GM23338 (cell line): ENCODE data around the gene SBF2. TPM values are rescaled to one million over a fixed set of nuclear protein-coding genes. Genes with fewer than 3 reads are reported as not detected.
A peak's percentile ranks its signal among the peaks of the same experiment; 100 is the strongest.

Experiments
- ATAC-seq: fragments of 200-7000 bp; cut with Tn5 transposase; 3 replicates; pipeline ENCODE4 v1.9.1; 2020
- DNase-seq: peaks from one replicate; pipeline ENCODE4 v3.0.0-alpha.2; 2015; ENCODE audit warnings: low spot score
- H2AFZ ChIP-seq: fragments of 200-600 bp; sonication (generic); 2 replicates; pipeline ENCODE4 v1.8.0; 2016; ENCODE audit warnings: antibody characterized with exemption, mild to moderate bottlenecking, moderate library complexity
- H3F3A ChIP-seq: fragments of 200-600 bp; sonication (generic); replicated peaks from 2 replicates; pipeline ENCODE4 v1.8.0; 2017; ENCODE audit warnings: antibody characterized with exemption, mixed run types, low read depth
- H3K27ac ChIP-seq: fragments of 200-600 bp; sonication (generic); 2 replicates; pipeline ENCODE4 v1.6.1; 2016; ENCODE audit warnings: low read depth
- H3K27me3 ChIP-seq: fragments of 200-600 bp; sonication (generic); 2 replicates; pipeline ENCODE4 v1.8.0; 2016; ENCODE audit warnings: mild to moderate bottlenecking, mixed run types, moderate library complexity; ENCODE audit not compliant: insufficient read depth
- H3K36me3 ChIP-seq: fragments of 200-600 bp; sonication (generic); 2 replicates; pipeline ENCODE4 v1.8.0; 2016; ENCODE audit warnings: mild to moderate bottlenecking; ENCODE audit not compliant: insufficient read depth
- H3K4me1 ChIP-seq: fragments of 200-600 bp; sonication (generic); 2 replicates; pipeline ENCODE4 v1.8.0; 2016; ENCODE audit warnings: mild to moderate bottlenecking, moderate library complexity; ENCODE audit not compliant: insufficient read depth
- H3K4me2 ChIP-seq: fragments of 200-600 bp; sonication (generic); 2 replicates; pipeline ENCODE4 v1.7.1; 2017; ENCODE audit warnings: mixed run types
- H3K4me3 ChIP-seq: fragments of 200-600 bp; sonication (generic); 2 replicates; pipeline ENCODE4 v1.6.1; 2016; ENCODE audit warnings: mixed run types
- H3K79me2 ChIP-seq: fragments of 200-600 bp; sonication (generic); replicated peaks from 2 replicates; pipeline ENCODE4 v1.8.0; 2017; ENCODE audit warnings: mild to moderate bottlenecking; ENCODE audit not compliant: insufficient read depth
- H3K9me2 ChIP-seq: fragments of 200-600 bp; sonication (generic); 2 replicates; pipeline ENCODE4 v1.8.0; 2017; ENCODE audit not compliant: insufficient read depth
- H4K20me1 ChIP-seq: fragments of 200-600 bp; sonication (generic); replicated peaks from 2 replicates; pipeline ENCODE4 v1.8.0; 2017; ENCODE audit warnings: mild to moderate bottlenecking; ENCODE audit not compliant: insufficient read depth
- H3K27ac Mint-ChIP-seq: 2 replicates; pipeline ENCODE4 v1.8.0; 2020; ENCODE audit warnings: inconsistent platforms, mild to moderate bottlenecking, moderate library complexity, mixed read lengths
- H3K27me3 Mint-ChIP-seq: 3 replicates; pipeline ENCODE4 v1.8.0; 2022; ENCODE audit warnings: low read depth, mild to moderate bottlenecking, moderate library complexity, mixed read lengths, inconsistent platforms; ENCODE audit not compliant: insufficient read depth, poor library complexity
- H3K36me3 Mint-ChIP-seq: 3 replicates; pipeline ENCODE4 v1.8.0; 2021; ENCODE audit warnings: low read depth, mild to moderate bottlenecking, inconsistent platforms, moderate library complexity, mixed read lengths
- H3K4me1 Mint-ChIP-seq: 3 replicates; pipeline ENCODE4 v1.8.0; 2020; ENCODE audit warnings: mild to moderate bottlenecking, inconsistent platforms, mixed read lengths
- H3K4me3 Mint-ChIP-seq: 3 replicates; pipeline ENCODE4 v1.8.0; 2021; ENCODE audit warnings: moderate library complexity, mild to moderate bottlenecking, inconsistent platforms, mixed read lengths
- H3K9me3 Mint-ChIP-seq: 3 replicates; pipeline ENCODE4 v1.8.0; 2020; ENCODE audit warnings: moderate library complexity, mild to moderate bottlenecking, inconsistent platforms, mixed read lengths
- CREB1 ChIP-seq: fragments of 250-450 bp; sonication (Bioruptor Pico); IDR thresholded peaks from 2 replicates; pipeline ENCODE4 v1.5.0; 2020; ENCODE audit warnings: low read depth, mild to moderate bottlenecking, moderate library complexity
- EZH2 ChIP-seq: fragments of 200-600 bp; sonication (generic); IDR thresholded peaks from one replicate; pipeline ENCODE4 v1.8.0; 2017; ENCODE audit warnings: antibody characterized with exemption, mild to moderate bottlenecking, low read depth; ENCODE audit not compliant: unreplicated experiment
- EZH2phosphoT487 ChIP-seq: fragments of 200-600 bp; sonication (generic); IDR thresholded peaks from one replicate; pipeline ENCODE4 v1.8.1; 2018; ENCODE audit warnings: antibody characterized with exemption; ENCODE audit not compliant: unreplicated experiment
- JUNB ChIP-seq: IDR thresholded peaks from one replicate; pipeline ENCODE4 v1.6.1; 2016; ENCODE audit warnings: antibody characterized with exemption; ENCODE audit not compliant: unreplicated experiment
- NANOG ChIP-seq: IDR thresholded peaks from 2 replicates; pipeline ENCODE4 v1.6.1; 2016; ENCODE audit warnings: antibody characterized with exemption, borderline replicate concordance
- POLR2AphosphoS5 ChIP-seq: IDR thresholded peaks from 2 replicates; pipeline ENCODE4 v1.6.1; 2016; ENCODE audit warnings: antibody characterized with exemption, low read depth
- STAT1 ChIP-seq: IDR thresholded peaks from one replicate; pipeline ENCODE4 v1.6.1; 2016; ENCODE audit warnings: antibody characterized with exemption; ENCODE audit not compliant: unreplicated experiment
- ZNF114 ChIP-seq: fragments of 250-450 bp; sonication (Bioruptor Pico); IDR thresholded peaks from 2 replicates; pipeline ENCODE4 v1.5.0; 2020; ENCODE audit warnings: mild to moderate bottlenecking, moderate library complexity
- ZNF331 ChIP-seq: fragments of 250-450 bp; sonication (Bioruptor Pico); IDR thresholded peaks from 2 replicates; pipeline ENCODE4 v1.5.0; 2020; ENCODE audit warnings: low read depth, mild to moderate bottlenecking, moderate library complexity
- polyA plus RNA-seq: library from polyadenylated mRNA; unstranded; fragments of >200 nt; fragmentation: Nextera tagmentation; extraction: Ambion mirVana; gene quantifications from 2 replicates; pipeline ENCODE4 v1.2.1, GENCODE V29; 2016
- total RNA-seq: library from RNA; depleted of rRNA; stranded (reverse); fragments of >200 nt; shearing (Covaris generic); gene quantifications from 2 replicates; pipeline ENCODE4 v1.2.3, GENCODE V29; 2014
- TF ChIP-seq, protein P1 (sequence below): IDR thresholded peaks from 2 replicates; pipeline ENCODE4 v1.6.1; 2016; ENCODE audit warnings: antibody characterized with exemption
- TF ChIP-seq, protein P2 (sequence below), 2 experiments: fragments of 200-600 bp in 1 of 2; sonication (generic) in 1 of 2; conservative IDR thresholded peaks; 2 replicates each; pipeline versions ENCODE4 v1.5.1 to v1.6.1; 2016 to 2017; ENCODE audit warnings: antibody characterized with exemption in 2 of 2, low read depth in 2 of 2, mild to moderate bottlenecking in 2 of 2, moderate library complexity in 1 of 2
- TF ChIP-seq, protein P3 (sequence below): fragments of 250-450 bp; sonication (Bioruptor Pico); IDR thresholded peaks from 2 replicates; pipeline ENCODE4 v1.5.0; 2020; ENCODE audit warnings: mild to moderate bottlenecking, moderate library complexity
- TF ChIP-seq, protein P4 (sequence below): IDR thresholded peaks from one replicate; pipeline ENCODE4 v1.6.1; 2018; ENCODE audit warnings: antibody characterized with exemption; ENCODE audit not compliant: unreplicated experiment

SBF2 gene
- total and polyA plus RNA-seq, 2 experiments from 2014 or later: 25.6 to 53.5 TPM

DNA sequence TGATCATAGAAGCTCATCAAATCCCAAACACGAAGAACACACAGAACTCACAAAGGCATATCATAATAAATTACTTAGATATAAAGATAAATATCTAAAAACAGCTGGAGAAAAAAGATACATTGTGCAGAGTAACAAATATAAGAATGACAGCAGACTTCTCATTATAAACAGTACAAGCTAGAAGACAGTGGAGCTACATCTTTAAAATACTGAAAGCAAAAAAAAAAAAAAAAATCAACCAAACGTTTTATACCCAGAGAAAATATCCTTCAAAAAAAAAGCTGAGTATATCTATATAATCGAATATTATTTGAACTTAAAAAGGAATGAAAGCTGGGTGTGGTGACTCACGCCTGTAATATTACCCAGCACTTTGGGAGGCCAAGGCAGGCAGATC, 90.0 kb downstream of the SBF2 start:
- TF ChIP-seq, protein P1, sequence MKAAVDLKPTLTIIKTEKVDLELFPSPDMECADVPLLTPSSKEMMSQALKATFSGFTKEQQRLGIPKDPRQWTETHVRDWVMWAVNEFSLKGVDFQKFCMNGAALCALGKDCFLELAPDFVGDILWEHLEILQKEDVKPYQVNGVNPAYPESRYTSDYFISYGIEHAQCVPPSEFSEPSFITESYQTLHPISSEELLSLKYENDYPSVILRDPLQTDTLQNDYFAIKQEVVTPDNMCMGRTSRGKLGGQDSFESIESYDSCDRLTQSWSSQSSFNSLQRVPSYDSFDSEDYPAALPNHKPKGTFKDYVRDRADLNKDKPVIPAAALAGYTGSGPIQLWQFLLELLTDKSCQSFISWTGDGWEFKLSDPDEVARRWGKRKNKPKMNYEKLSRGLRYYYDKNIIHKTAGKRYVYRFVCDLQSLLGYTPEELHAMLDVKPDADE: no peak
- no peak for TF ChIP-seq CREB1 (CRISPR knock-in tag)
- no peak for TF ChIP-seq JUNB
- no peak for TF ChIP-seq STAT1
- TF ChIP-seq, protein P2, sequence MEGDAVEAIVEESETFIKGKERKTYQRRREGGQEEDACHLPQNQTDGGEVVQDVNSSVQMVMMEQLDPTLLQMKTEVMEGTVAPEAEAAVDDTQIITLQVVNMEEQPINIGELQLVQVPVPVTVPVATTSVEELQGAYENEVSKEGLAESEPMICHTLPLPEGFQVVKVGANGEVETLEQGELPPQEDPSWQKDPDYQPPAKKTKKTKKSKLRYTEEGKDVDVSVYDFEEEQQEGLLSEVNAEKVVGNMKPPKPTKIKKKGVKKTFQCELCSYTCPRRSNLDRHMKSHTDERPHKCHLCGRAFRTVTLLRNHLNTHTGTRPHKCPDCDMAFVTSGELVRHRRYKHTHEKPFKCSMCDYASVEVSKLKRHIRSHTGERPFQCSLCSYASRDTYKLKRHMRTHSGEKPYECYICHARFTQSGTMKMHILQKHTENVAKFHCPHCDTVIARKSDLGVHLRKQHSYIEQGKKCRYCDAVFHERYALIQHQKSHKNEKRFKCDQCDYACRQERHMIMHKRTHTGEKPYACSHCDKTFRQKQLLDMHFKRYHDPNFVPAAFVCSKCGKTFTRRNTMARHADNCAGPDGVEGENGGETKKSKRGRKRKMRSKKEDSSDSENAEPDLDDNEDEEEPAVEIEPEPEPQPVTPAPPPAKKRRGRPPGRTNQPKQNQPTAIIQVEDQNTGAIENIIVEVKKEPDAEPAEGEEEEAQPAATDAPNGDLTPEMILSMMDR (conservative IDR thresholded peaks at IDR 0.05; ENCODE audit: low read depth in 2 of 2): no peak
- no peak for TF ChIP-seq EZH2
- TF ChIP-seq, protein P3, sequence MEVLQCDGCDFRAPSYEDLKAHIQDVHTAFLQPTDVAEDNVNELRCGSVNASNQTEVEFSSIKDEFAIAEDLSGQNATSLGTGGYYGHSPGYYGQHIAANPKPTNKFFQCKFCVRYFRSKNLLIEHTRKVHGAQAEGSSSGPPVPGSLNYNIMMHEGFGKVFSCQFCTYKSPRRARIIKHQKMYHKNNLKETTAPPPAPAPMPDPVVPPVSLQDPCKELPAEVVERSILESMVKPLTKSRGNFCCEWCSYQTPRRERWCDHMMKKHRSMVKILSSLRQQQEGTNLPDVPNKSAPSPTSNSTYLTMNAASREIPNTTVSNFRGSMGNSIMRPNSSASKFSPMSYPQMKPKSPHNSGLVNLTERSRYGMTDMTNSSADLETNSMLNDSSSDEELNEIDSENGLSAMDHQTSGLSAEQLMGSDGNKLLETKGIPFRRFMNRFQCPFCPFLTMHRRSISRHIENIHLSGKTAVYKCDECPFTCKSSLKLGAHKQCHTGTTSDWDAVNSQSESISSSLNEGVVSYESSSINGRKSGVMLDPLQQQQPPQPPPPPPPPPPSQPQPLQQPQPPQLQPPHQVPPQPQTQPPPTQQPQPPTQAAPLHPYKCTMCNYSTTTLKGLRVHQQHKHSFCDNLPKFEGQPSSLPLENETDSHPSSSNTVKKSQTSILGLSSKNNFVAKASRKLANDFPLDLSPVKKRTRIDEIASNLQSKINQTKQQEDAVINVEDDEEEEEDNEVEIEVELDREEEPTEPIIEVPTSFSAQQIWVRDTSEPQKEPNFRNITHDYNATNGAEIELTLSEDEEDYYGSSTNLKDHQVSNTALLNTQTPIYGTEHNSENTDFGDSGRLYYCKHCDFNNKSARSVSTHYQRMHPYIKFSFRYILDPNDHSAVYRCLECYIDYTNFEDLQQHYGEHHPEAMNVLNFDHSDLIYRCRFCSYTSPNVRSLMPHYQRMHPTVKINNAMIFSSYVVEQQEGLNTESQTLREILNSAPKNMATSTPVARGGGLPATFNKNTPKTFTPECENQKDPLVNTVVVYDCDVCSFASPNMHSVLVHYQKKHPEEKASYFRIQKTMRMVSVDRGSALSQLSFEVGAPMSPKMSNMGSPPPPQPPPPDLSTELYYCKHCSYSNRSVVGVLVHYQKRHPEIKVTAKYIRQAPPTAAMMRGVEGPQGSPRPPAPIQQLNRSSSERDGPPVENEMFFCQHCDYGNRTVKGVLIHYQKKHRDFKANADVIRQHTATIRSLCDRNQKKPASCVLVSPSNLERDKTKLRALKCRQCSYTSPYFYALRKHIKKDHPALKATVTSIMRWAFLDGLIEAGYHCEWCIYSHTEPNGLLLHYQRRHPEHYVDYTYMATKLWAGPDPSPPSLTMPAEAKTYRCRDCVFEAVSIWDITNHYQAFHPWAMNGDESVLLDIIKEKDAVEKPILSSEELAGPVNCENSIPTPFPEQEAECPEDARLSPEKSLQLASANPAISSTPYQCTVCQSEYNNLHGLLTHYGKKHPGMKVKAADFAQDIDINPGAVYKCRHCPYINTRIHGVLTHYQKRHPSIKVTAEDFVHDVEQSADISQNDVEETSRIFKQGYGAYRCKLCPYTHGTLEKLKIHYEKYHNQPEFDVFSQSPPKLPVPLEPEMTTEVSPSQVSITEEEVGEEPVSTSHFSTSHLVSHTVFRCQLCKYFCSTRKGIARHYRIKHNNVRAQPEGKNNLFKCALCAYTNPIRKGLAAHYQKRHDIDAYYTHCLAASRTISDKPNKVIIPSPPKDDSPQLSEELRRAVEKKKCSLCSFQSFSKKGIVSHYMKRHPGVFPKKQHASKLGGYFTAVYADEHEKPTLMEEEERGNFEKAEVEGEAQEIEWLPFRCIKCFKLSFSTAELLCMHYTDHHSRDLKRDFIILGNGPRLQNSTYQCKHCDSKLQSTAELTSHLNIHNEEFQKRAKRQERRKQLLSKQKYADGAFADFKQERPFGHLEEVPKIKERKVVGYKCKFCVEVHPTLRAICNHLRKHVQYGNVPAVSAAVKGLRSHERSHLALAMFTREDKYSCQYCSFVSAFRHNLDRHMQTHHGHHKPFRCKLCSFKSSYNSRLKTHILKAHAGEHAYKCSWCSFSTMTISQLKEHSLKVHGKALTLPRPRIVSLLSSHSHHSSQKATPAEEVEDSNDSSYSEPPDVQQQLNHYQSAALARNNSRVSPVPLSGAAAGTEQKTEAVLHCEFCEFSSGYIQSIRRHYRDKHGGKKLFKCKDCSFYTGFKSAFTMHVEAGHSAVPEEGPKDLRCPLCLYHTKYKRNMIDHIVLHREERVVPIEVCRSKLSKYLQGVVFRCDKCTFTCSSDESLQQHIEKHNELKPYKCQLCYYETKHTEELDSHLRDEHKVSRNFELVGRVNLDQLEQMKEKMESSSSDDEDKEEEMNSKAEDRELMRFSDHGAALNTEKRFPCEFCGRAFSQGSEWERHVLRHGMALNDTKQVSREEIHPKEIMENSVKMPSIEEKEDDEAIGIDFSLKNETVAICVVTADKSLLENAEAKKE (CRISPR knock-in tag): no peak
- no peak for TF ChIP-seq EZH2phosphoT487
- TF ChIP-seq POLR2AphosphoS5: no peak
- no peak for TF ChIP-seq ZNF114 (CRISPR knock-in tag)
- TF ChIP-seq, protein P4, sequence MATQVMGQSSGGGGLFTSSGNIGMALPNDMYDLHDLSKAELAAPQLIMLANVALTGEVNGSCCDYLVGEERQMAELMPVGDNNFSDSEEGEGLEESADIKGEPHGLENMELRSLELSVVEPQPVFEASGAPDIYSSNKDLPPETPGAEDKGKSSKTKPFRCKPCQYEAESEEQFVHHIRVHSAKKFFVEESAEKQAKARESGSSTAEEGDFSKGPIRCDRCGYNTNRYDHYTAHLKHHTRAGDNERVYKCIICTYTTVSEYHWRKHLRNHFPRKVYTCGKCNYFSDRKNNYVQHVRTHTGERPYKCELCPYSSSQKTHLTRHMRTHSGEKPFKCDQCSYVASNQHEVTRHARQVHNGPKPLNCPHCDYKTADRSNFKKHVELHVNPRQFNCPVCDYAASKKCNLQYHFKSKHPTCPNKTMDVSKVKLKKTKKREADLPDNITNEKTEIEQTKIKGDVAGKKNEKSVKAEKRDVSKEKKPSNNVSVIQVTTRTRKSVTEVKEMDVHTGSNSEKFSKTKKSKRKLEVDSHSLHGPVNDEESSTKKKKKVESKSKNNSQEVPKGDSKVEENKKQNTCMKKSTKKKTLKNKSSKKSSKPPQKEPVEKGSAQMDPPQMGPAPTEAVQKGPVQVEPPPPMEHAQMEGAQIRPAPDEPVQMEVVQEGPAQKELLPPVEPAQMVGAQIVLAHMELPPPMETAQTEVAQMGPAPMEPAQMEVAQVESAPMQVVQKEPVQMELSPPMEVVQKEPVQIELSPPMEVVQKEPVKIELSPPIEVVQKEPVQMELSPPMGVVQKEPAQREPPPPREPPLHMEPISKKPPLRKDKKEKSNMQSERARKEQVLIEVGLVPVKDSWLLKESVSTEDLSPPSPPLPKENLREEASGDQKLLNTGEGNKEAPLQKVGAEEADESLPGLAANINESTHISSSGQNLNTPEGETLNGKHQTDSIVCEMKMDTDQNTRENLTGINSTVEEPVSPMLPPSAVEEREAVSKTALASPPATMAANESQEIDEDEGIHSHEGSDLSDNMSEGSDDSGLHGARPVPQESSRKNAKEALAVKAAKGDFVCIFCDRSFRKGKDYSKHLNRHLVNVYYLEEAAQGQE: no peak
- no peak for TF ChIP-seq NANOG
- TF ChIP-seq ZNF331 (CRISPR knock-in tag): no peak
- Histone ChIP-seq H3K36me3 (no peaks in the 10 kb centered on the region), H3K4me2 (no peak overlapping the region), H4K20me1 (no peaks in the 10 kb centered on the region), H2AFZ (no peak overlapping the region), H3K79me2 (peaks cover 46% of the 10 kb centered on the region), H3F3A (no peaks in the 10 kb centered on the region), H3K4me3 (no peak overlapping the region), H3K27ac (no peak overlapping the region), H3K4me1 (peaks cover 21% of the 10 kb centered on the region), H3K9me2 (no peaks in the 10 kb centered on the region), H3K27me3 (no peaks in the 10 kb centered on the region)
- ATAC-seq: no peak
- Mint-ChIP-seq H3K36me3 (peaks cover 34% of the 10 kb centered on the region), H3K9me3 (peaks cover 23% of the 10 kb centered on the region), H3K4me1 (peaks cover 16% of the 10 kb centered on the region), H3K27ac (no peak overlapping the region), H3K27me3 (peaks cover 2% of the 10 kb centered on the region), H3K4me3 (no peak overlapping the region)
- peak; percentile 31 for DNase-seq
